SW 1271 (cell line): ENCODE results near the gene GNB1L.

ENCODE experiments used
- DNase-seq, 2 experiments: peaks; one replicate each; lab custom pipeline; 2025; lab: John Stamatoyannopoulos, UW

Gene GNB1L

DNA sequence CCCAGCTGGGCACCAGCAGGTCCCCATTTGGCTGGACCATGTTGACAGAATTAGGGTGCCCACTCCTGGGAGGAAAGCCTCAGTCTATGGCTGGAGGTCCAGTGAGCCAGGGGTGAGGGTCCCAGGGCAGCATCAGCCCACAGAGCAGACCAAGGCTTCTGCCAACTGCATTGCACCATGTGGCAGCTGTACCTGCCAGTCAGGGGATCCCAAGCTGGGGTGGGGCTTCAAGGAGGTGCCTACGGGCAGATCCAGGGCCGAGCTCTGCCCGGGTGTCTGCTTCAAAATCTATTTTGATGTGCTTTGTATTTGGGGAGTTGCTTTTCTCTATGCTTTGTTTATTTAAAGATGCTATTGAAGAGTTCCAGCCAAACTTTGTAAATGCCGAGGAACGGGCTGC is 120.9 kb downstream of the GNB1L start:
- no peak for DNase-seq
